ENCODE data around the gene BCL2L11. TPM values are rescaled to one million over a fixed set of nuclear protein-coding genes. Genes with fewer than 3 reads are reported as not detected.

Gene BCL2L11
- total and polyA plus RNA-seq, 9 of the 15 experiments (the other 6 are each of a cell fraction or from before 2014, with no cell fraction given) = 2.2 to 18.8 (median 5.0) TPM

DNA sequence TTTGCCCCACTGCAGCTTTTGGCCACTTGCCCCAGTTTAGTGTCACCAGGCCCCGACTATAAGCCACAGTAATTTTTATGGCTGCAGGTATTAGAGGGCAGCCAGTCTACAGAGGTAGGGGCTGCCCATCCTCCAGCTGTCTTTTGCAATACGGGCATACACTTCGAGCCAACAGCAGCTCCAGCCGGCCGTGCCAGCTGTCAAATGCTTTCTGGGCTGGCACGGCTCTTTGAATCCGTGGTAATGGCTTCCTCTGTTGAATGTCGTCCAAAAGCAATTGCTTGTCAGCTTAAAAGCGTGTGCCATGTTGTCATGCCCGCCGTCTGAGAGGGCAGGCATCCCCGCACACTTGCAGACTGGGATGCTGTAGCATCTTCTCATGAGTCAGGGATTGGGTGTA, 41.3 kb downstream of the BCL2L11 start:
- H3K27me3 ChIP-seq (ENCODE audit: control insufficient read depth in 2 of 2, insufficient read depth in 2 of 2, low read length in 2 of 2) = no peaks in the 10 kb centered on the region

More for the DNA sequence above, 41.3 kb downstream of the BCL2L11 start:
- 97% methylated on average over 10 of the region's 12 CpGs for WGBS (ENCODE audit: insufficient coverage, low coverage, missing lambda C conversion rate)
- DNase-seq (ENCODE audit: extremely low read depth in 1 of 4, low spot score in 3 of 4) (no peak), ATAC-seq (no peak), FAIRE-seq (no peak)
- H3K4me2 ChIP-seq (ENCODE audit: insufficient read depth, low read length) = no peak overlapping the region
- no peaks in the 10 kb centered on the region for H3K79me2 ChIP-seq (ENCODE audit: control insufficient read depth, insufficient read depth, low read length)
- no peak overlapping the region for H3K4me3 ChIP-seq
- no peak overlapping the region for H3K27ac ChIP-seq (ENCODE audit: extremely low read depth, low read depth, low read length)
- no peak overlapping the region for H3K9ac ChIP-seq (ENCODE audit: insufficient read depth in 1 of 2, low read depth in 2 of 2, low read length in 2 of 2)
- no peaks in the 10 kb centered on the region for H3K9me3 ChIP-seq (replicated peaks; ENCODE audit: control insufficient read depth, insufficient read depth, low read depth, low read length)
- ChIA-PET CTCF (ENCODE audit: low intra/inter-chr PET ratio) (no interaction called here), POLR2A (interaction anchor here (0.6 to 1.6 kb wide), 3 partner anchors 16 to 41 kb away, joined by 3 read pairs; partner anchors contain the start of gene BCL2L11)
- H2AFZ ChIP-seq (ENCODE audit: low read depth, low read length) = no peak overlapping the region
- TF ChIP-seq, protein P1, sequence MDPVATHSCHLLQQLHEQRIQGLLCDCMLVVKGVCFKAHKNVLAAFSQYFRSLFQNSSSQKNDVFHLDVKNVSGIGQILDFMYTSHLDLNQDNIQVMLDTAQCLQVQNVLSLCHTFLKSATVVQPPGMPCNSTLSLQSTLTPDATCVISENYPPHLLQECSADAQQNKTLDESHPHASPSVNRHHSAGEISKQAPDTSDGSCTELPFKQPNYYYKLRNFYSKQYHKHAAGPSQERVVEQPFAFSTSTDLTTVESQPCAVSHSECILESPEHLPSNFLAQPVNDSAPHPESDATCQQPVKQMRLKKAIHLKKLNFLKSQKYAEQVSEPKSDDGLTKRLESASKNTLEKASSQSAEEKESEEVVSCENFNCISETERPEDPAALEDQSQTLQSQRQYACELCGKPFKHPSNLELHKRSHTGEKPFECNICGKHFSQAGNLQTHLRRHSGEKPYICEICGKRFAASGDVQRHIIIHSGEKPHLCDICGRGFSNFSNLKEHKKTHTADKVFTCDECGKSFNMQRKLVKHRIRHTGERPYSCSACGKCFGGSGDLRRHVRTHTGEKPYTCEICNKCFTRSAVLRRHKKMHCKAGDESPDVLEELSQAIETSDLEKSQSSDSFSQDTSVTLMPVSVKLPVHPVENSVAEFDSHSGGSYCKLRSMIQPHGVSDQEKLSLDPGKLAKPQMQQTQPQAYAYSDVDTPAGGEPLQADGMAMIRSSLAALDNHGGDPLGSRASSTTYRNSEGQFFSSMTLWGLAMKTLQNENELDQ (CRISPR knock-in tag; IDR thresholded peaks at IDR 0.05; ENCODE audit: borderline replicate concordance) = no peak
- no peak for TF ChIP-seq ETV5 (CRISPR knock-in tag; IDR thresholded peaks at IDR 0.05; ENCODE audit: low read depth)
- no peak for TF ChIP-seq NFIX (CRISPR knock-in tag; IDR thresholded peaks at IDR 0.05; ENCODE audit: low read depth)
- no peak for TF ChIP-seq FOXA1 (IDR thresholded peaks at IDR 0.05; ENCODE audit: borderline replicate concordance)
- no peak for TF ChIP-seq FOXJ3 (CRISPR knock-in tag; IDR thresholded peaks at IDR 0.05)
- no peak for TF ChIP-seq NBN (IDR thresholded peaks at IDR 0.05; ENCODE audit: low read depth)
- TF ChIP-seq MEF2D (tag; conservative IDR thresholded peaks at IDR 0.05; ENCODE audit: low read depth) = no peak
- no peak for TF ChIP-seq SMAD1 (IDR thresholded peaks at IDR 0.05; ENCODE audit: low read depth, low read length, partially characterized antibody)
- H3K36me3 ChIP-seq (ENCODE audit: control insufficient read depth, insufficient read depth, low read length) = peaks cover 69% of the 10 kb centered on the region
- H3K4me1 ChIP-seq (replicated peaks in 1 of 2; ENCODE audit: control insufficient read depth in 2 of 2, insufficient read depth in 2 of 2, low read length in 2 of 2) = no peaks in the 10 kb centered on the region
- H4K20me1 ChIP-seq (replicated peaks; ENCODE audit: control insufficient read depth, insufficient read depth, low read length) = peaks cover 38% of the 10 kb centered on the region
- in situ Hi-C loops (cut with MboI) (no loop called here), intact Hi-C loops (cut with micrococcal nuclease) (no loop called here)
- BruUV-seq (replicated peaks) = no TSS peak
- no peaks in the 10 kb centered on the region for H3K9me1 ChIP-seq (ENCODE audit: control insufficient read depth, insufficient read depth, low read length)
